Subcutaneous abdominal adipose tissue (tissue), 5 donors: Measurements from ENCODE around the gene EXOC6B.

Experiments
- H3K27ac ChIP-seq: one replicate; pipeline ENCODE4 v1.7.0; 2013; ENCODE audit warnings: low read depth, mild to moderate bottlenecking, inconsistent platforms, low read length, moderate library complexity
- H3K27me3 ChIP-seq, 5 donors: one replicate each; pipeline ENCODE4 v1.7.0; 2013; ENCODE audit warnings: low read length in 5 of 5, inconsistent platforms in 1 of 5; ENCODE audit not compliant: control insufficient read depth in 5 of 5, insufficient read depth in 4 of 5
- H3K36me3 ChIP-seq, 5 donors: one replicate each; pipeline ENCODE4 v1.7.0; 2013; ENCODE audit warnings: low read length in 5 of 5; ENCODE audit not compliant: control insufficient read depth in 5 of 5, insufficient read depth in 5 of 5
- H3K4me1 ChIP-seq, 5 donors: one replicate each; pipeline ENCODE4 v1.7.0; 2013; ENCODE audit warnings: low read length in 5 of 5, mild to moderate bottlenecking in 3 of 5, moderate library complexity in 1 of 5; ENCODE audit not compliant: control insufficient read depth in 5 of 5, insufficient read depth in 5 of 5
- H3K4me3 ChIP-seq, 5 donors: one replicate each; pipeline ENCODE4 v1.7.0; 2013; ENCODE audit warnings: low read length in 5 of 5, low read depth in 1 of 5
- H3K9ac ChIP-seq, 5 donors: one replicate each; pipeline ENCODE4 v1.7.0; 2013; ENCODE audit warnings: low read length in 5 of 5, mild to moderate bottlenecking in 4 of 5, moderate library complexity in 3 of 5
- H3K9me3 ChIP-seq, 5 donors: one replicate each; pipeline ENCODE4 v1.7.0; 2013; ENCODE audit warnings: low read length in 5 of 5; ENCODE audit not compliant: control insufficient read depth in 5 of 5
- donor health status: healthy.
- donor health status: healthy.
- donor health status: healthy.
- donor health status: healthy.
- donor health status: healthy.

Gene EXOC6B

GRCh38 chr2:72796766-72797165 is 29.1 kb downstream of the EXOC6B start:
- H3K9ac ChIP-seq, result no peak overlapping the region
- no peaks in the 10 kb centered on the region for H3K36me3 ChIP-seq
- H3K4me3 ChIP-seq, result no peak overlapping the region
- H3K27me3 ChIP-seq, result no peaks in the 10 kb centered on the region
- H3K27ac ChIP-seq, result no peak overlapping the region
- no peaks in the 10 kb centered on the region for H3K9me3 ChIP-seq
- peaks cover 0 to 32% (median 20%) of the 10 kb centered on the region in 5 donors for H3K4me1 ChIP-seq

GRCh38 chr2:72794572-72794971 is 31.3 kb downstream of the EXOC6B start:
- Histone ChIP-seq H3K4me1 (peaks cover 0 to 32% (median 20%) of the 10 kb centered on the region in 5 donors), H3K36me3 (no peaks in the 10 kb centered on the region), H3K9me3 (no peaks in the 10 kb centered on the region), H3K9ac (no peak overlapping the region), H3K27me3 (no peaks in the 10 kb centered on the region), H3K4me3 (no peak overlapping the region), H3K27ac (no peak overlapping the region)

DNA sequence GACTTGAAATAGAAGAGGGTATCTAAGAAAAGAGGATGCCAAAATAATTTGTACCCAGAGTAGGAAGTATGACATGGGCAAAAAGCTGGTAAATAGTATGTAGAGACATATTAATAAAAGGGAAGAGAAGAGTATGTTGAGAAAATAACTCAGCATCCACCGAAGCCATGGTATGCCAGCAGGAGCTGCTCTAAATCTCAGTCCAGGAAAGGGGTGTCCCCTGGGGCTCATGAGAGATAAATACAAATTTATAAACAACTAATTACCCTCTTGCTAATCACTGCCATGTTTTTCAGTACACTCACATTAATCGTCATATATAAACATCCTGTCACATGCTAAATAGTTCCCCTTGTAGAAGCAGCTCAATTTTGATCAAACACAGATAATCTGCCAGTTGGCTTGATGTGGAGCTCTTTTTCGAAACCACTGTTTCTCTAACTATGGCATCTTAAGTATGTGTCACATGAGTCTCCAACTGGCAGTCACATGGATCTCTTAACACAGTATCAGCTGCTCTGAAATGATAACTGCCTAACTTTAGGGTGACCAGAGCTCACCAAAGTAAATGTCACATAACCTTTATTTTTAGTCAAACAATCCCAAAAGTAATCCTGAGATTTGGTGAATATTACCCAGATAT is 31.9 kb downstream of the EXOC6B start:
- Histone ChIP-seq H3K36me3 (no peaks in the 10 kb centered on the region), H3K27me3 (no peaks in the 10 kb centered on the region), H3K27ac (peak overlapping the region; percentile 5), H3K4me1 (peaks cover 0 to 33% (median 24%) of the 10 kb centered on the region in 5 donors), H3K9ac (peak overlapping the region in 1 of 5 donors; percentile 47), H3K9me3 (no peaks in the 10 kb centered on the region), H3K4me3 (peak overlapping the region in 2 of 5 donors; percentile 16 to 44)

DNA sequence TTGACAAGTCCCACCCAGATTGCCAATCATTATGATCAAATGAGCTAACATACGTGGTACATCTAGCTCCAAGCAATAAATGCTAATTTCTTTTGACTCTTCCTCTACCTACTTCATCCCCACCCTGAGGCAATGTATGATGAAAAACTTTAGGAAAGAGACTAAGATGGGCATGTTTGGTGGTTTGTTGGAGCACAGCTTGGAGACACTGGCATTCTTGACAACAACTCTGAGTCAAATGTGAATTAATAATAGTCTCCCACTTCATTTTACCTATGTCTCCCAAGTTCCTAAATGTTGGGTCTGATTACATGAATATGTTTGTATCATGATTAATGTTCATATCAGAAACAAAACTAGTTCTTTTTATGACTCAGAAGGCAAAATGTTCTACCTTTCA is 36.6 kb downstream of the EXOC6B start:
- no peak overlapping the region for H3K9ac ChIP-seq
- H3K4me1 ChIP-seq, result peaks cover 0 to 15% (median 14%) of the 10 kb centered on the region in 5 donors
- H3K4me3 ChIP-seq, result no peak overlapping the region
- H3K36me3 ChIP-seq, result no peaks in the 10 kb centered on the region
- H3K9me3 ChIP-seq, result no peaks in the 10 kb centered on the region
- H3K27me3 ChIP-seq, result no peaks in the 10 kb centered on the region
- H3K27ac ChIP-seq, result no peak overlapping the region

DNA sequence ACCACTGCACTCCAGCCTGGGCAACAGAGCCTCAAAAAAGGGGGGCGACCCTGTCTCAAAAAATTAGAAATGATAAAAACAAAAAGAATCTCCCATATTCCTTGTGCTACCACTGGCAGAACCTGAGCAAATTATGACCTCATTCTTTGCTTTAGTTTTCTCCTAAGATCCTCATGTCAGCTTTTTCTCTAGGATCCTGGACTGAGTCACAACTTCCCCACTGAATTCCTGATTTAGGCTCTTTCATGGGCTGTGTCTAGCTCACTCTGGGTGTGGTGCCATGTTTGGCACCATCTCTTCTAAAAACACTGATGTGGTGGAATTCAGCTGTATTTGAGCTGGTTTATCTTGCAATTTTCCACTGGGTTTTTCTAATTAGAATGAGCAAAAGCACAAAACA is 37.1 kb downstream of the EXOC6B start:
- Histone ChIP-seq H3K27me3 (no peaks in the 10 kb centered on the region), H3K9me3 (no peaks in the 10 kb centered on the region), H3K36me3 (no peaks in the 10 kb centered on the region), H3K27ac (no peak overlapping the region), H3K4me1 (peaks cover 0 to 10% (median 9%) of the 10 kb centered on the region in 5 donors), H3K9ac (no peak overlapping the region), H3K4me3 (no peak overlapping the region)

GRCh38 chr2:72785517-72785916 is 40.3 kb downstream of the EXOC6B start:
- no peak overlapping the region for H3K27ac ChIP-seq
- no peak overlapping the region for H3K4me3 ChIP-seq
- no peaks in the 10 kb centered on the region for H3K27me3 ChIP-seq
- H3K36me3 ChIP-seq, result no peaks in the 10 kb centered on the region
- H3K9me3 ChIP-seq, result no peaks in the 10 kb centered on the region
- H3K9ac ChIP-seq, result no peak overlapping the region
- peaks cover 0 to 20% (median 16%) of the 10 kb centered on the region in 5 donors for H3K4me1 ChIP-seq

DNA sequence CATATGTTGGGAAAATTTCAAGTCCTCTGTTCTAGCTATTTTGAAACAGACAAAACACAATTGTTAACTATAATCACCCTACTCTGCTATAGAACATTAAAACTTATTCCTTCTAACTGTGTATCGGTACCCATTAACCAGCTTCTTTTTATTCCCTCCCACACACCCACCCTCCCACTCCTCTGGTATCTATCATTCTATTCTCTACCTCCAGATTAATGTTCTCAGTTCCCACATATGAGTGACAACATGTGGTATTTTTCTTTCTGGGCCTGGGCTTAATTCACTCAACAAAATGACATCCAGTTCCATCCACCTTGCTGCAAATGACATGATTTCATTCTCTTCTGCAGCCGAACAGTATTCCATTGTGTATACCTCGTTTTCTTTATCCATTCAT is 43.3 kb downstream of the EXOC6B start:
- no peak overlapping the region for H3K4me3 ChIP-seq
- H3K27me3 ChIP-seq, result no peaks in the 10 kb centered on the region
- H3K9me3 ChIP-seq, result peaks cover 0 to 7% (median 0%) of the 10 kb centered on the region in 5 donors
- peaks cover 0 to 23% (median 17%) of the 10 kb centered on the region in 5 donors for H3K4me1 ChIP-seq
- H3K27ac ChIP-seq, result no peak overlapping the region
- peaks cover 0 to 3% (median 0%) of the 10 kb centered on the region in 5 donors for H3K36me3 ChIP-seq
- no peak overlapping the region for H3K9ac ChIP-seq

DNA sequence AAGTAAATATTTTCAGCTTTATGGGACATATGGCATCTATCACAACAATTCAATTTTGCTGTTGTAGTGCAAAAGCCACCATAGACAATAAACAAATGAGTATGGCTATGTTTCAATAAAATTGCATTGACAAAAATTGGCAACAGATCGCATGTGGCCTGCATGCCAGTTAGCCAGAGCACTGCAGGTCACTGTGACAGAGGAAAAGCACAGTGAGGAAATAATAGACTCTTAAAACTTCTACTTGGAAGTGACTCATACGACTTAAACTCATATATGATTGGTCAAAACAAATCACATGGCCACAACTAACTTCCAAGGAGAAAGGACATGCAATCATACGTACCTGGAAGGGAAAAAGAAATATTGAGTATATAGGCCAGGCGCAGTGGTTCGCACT is 44.4 kb downstream of the EXOC6B start:
- Histone ChIP-seq H3K9ac (peak overlapping the region in 1 of 5 donors; percentile 7), H3K4me3 (no peak overlapping the region), H3K27ac (peak overlapping the region; percentile 69), H3K27me3 (no peaks in the 10 kb centered on the region), H3K36me3 (peaks cover 0 to 3% (median 0%) of the 10 kb centered on the region in 5 donors), H3K9me3 (peaks cover 0 to 7% (median 0%) of the 10 kb centered on the region in 5 donors), H3K4me1 (peaks cover 0 to 23% (median 17%) of the 10 kb centered on the region in 5 donors)

- peaks cover 0 to 23% (median 17%) of the 10 kb centered on the region in 5 donors for H3K4me1 ChIP-seq
- H3K27ac ChIP-seq, result peak overlapping the region; percentile 69
- no peak overlapping the region for H3K9ac ChIP-seq
- no peaks in the 10 kb centered on the region for H3K27me3 ChIP-seq
- peaks cover 0 to 3% (median 0%) of the 10 kb centered on the region in 5 donors for H3K36me3 ChIP-seq
- peaks cover 0 to 7% (median 0%) of the 10 kb centered on the region in 5 donors for H3K9me3 ChIP-seq
- no peak overlapping the region for H3K4me3 ChIP-seq
These were observed 45.4 kb downstream of the EXOC6B start for GRCh38 chr2:72780477-72780876.

- Histone ChIP-seq H3K4me1 (peaks cover 0 to 23% (median 17%) of the 10 kb centered on the region in 5 donors), H3K27ac (no peak overlapping the region), H3K27me3 (no peaks in the 10 kb centered on the region), H3K9ac (no peak overlapping the region), H3K9me3 (peaks cover 0 to 7% (median 0%) of the 10 kb centered on the region in 5 donors), H3K4me3 (no peak overlapping the region), H3K36me3 (peaks cover 0 to 3% (median 0%) of the 10 kb centered on the region in 5 donors)
These were observed 46.3 kb downstream of the EXOC6B start for GRCh38 chr2:72779495-72779894.
